Endodermal cell (in vitro differentiated cells): ENCODE results near the gene LMOD1. TPM values are rescaled to one million over a fixed set of nuclear protein-coding genes. Genes with fewer than 3 reads are reported as not detected.

ENCODE experiments used
- DNase-seq: peaks from one replicate; pipeline ENCODE4 v3.0.0-alpha.2; 2017
- H3K27ac ChIP-seq: 2 replicates; pipeline ENCODE4 v1.5.1; 2013; ENCODE audit warnings: mild to moderate bottlenecking, low read depth, low read length, moderate library complexity
- H3K27me3 ChIP-seq: 2 replicates; pipeline ENCODE4 v1.6.1; 2013; ENCODE audit warnings: mild to moderate bottlenecking, low read length, moderate library complexity; ENCODE audit not compliant: insufficient read depth, control insufficient read depth, poor library complexity, severe bottlenecking
- H3K36me3 ChIP-seq: 2 replicates; pipeline ENCODE4 v1.7.0; 2013; ENCODE audit warnings: mild to moderate bottlenecking, low read length, moderate library complexity; ENCODE audit not compliant: control insufficient read depth, insufficient read depth
- H3K4me1 ChIP-seq: one replicate; pipeline ENCODE4 v1.7.0; 2013; ENCODE audit warnings: low read length; ENCODE audit not compliant: control insufficient read depth, insufficient read depth
- H3K4me3 ChIP-seq: 2 replicates; pipeline ENCODE4 v1.5.1; 2013; ENCODE audit warnings: mild to moderate bottlenecking, low read length, moderate library complexity
- H3K9ac ChIP-seq: 2 replicates; pipeline ENCODE4 v1.6.1; 2013; ENCODE audit warnings: mild to moderate bottlenecking, low read length, moderate library complexity; ENCODE audit not compliant: poor library complexity, severe bottlenecking; ENCODE audit errors: extremely low read depth
- H3K9me3 ChIP-seq: 2 replicates; pipeline ENCODE4 v1.6.1; 2013; ENCODE audit warnings: mild to moderate bottlenecking, low read length, moderate library complexity; ENCODE audit not compliant: control insufficient read depth
- H3K27ac Mint-ChIP-seq: 2 replicates; pipeline ENCODE4 v1.8.0; 2020; ENCODE audit warnings: mixed read lengths
- H3K27me3 Mint-ChIP-seq: 2 replicates; pipeline ENCODE4 v1.8.0; 2021; ENCODE audit warnings: mild to moderate bottlenecking, mixed read lengths; ENCODE audit not compliant: insufficient read depth
- H3K36me3 Mint-ChIP-seq: 2 replicates; pipeline ENCODE4 v1.8.0; 2020; ENCODE audit warnings: low read depth, mixed read lengths
- H3K4me1 Mint-ChIP-seq: 2 replicates; pipeline ENCODE4 v1.8.0; 2020; ENCODE audit warnings: mixed read lengths
- H3K4me3 Mint-ChIP-seq: 2 replicates; pipeline ENCODE4 v1.8.0; 2020; ENCODE audit warnings: mild to moderate bottlenecking, moderate library complexity, mixed read lengths
- H3K9me3 Mint-ChIP-seq: 2 replicates; pipeline ENCODE4 v1.8.0; 2020; ENCODE audit warnings: mild to moderate bottlenecking, mixed read lengths
- CTCF ChIP-seq: fragments of 200-600 bp; sonication (generic); conservative IDR thresholded peaks from 2 replicates; pipeline ENCODE4 v1.5.0; 2021; ENCODE audit warnings: antibody characterized with exemption, mild to moderate bottlenecking
- WGBS, 2 experiments: methylation state at CpG; one replicate each; pipeline versions ENCODE4 v1.1.5 to v1.1.7; 2013; ENCODE audit warnings: missing lambda C conversion rate in 2 of 2, mixed read lengths in 1 of 2; ENCODE audit not compliant: insufficient coverage in 1 of 2, insufficient read length in 1 of 2; 5-methylcytosine and 5-hydroxymethylcytosine counted together
- total RNA-seq, 2 donors: library from RNA; stranded (reverse); fragmentation: NEBNext Ultra II Directional in 1 of 2; extraction: Animal tissue kit (Norgen Biotek cat#: 25700) in 1 of 2; gene quantifications; 2 replicates in 1 of 2; 3 replicates in 1 of 2; pipeline ENCODE4 v1.2.1, GENCODE V29; 2021

LMOD1 gene
- total RNA-seq, 2 donors from 2014 or later = 0.31 to 0.60 TPM

GRCh38 chr1:201988601-201989000 is 42.3 kb upstream of the LMOD1 start:
- no peak overlapping the region for H3K9ac ChIP-seq
- H3K27ac Mint-ChIP-seq = no peak overlapping the region

GRCh38 chr1:201985355-201985754 is 39.0 kb upstream of the LMOD1 start:
- no peak overlapping the region for H3K9ac ChIP-seq
- Mint-ChIP-seq H3K27me3 (peaks cover 16% of the 10 kb centered on the region), H3K4me3 (no peak overlapping the region), H3K27ac (no peak overlapping the region), H3K4me1 (peaks cover 6% of the 10 kb centered on the region), H3K9me3 (no peaks in the 10 kb centered on the region), H3K36me3 (peaks cover 16% of the 10 kb centered on the region)
- peaks cover 18% of the 10 kb centered on the region for H3K36me3 ChIP-seq
- H3K4me3 ChIP-seq = no peak overlapping the region
- TF ChIP-seq CTCF = no peak
- no peaks in the 10 kb centered on the region for H3K27me3 ChIP-seq
- no peaks in the 10 kb centered on the region for H3K9me3 ChIP-seq
- no peaks in the 10 kb centered on the region for H3K4me1 ChIP-seq
- WGBS, 2 experiments = 97 to 99% methylated on average over 2 of the region's 2 CpGs
- no peak overlapping the region for H3K27ac ChIP-seq
- DNase-seq = no peak

More at GRCh38 chr1:201988601-201989000, 42.3 kb upstream of the LMOD1 start:
- 82 to 88% methylated on average over 6 to 7 of the region's 7 CpGs for WGBS, 2 experiments
- Mint-ChIP-seq H3K9me3 (no peaks in the 10 kb centered on the region), H3K4me3 (no peak overlapping the region), H3K27me3 (no peaks in the 10 kb centered on the region), H3K4me1 (peaks cover 6% of the 10 kb centered on the region), H3K36me3 (peaks cover 41% of the 10 kb centered on the region)
- DNase-seq = no peak
- no peak overlapping the region for H3K4me3 ChIP-seq
- H3K36me3 ChIP-seq = peaks cover 39% of the 10 kb centered on the region
- H3K4me1 ChIP-seq = no peaks in the 10 kb centered on the region
- no peak overlapping the region for H3K27ac ChIP-seq
- no peaks in the 10 kb centered on the region for H3K27me3 ChIP-seq
- H3K9me3 ChIP-seq = no peaks in the 10 kb centered on the region
- TF ChIP-seq CTCF = no peak

GRCh38 chr1:201984446-201984845 is 38.1 kb upstream of the LMOD1 start:
- no peaks in the 10 kb centered on the region for H3K27me3 ChIP-seq
- H3K27ac Mint-ChIP-seq = no peak overlapping the region
- H3K9me3 Mint-ChIP-seq = no peaks in the 10 kb centered on the region

More at GRCh38 chr1:201984446-201984845, 38.1 kb upstream of the LMOD1 start:
- 95 to 100% methylated on average over 2 to 3 of the region's 3 CpGs for WGBS, 2 experiments
- Histone ChIP-seq H3K9ac (no peak overlapping the region), H3K4me3 (peak overlapping the region; percentile 86), H3K9me3 (no peaks in the 10 kb centered on the region), H3K27ac (no peak overlapping the region), H3K4me1 (no peaks in the 10 kb centered on the region), H3K36me3 (peaks cover 9% of the 10 kb centered on the region)
- Mint-ChIP-seq H3K4me3 (peak overlapping the region; percentile 77), H3K27me3 (peaks cover 16% of the 10 kb centered on the region), H3K4me1 (peaks cover 6% of the 10 kb centered on the region), H3K36me3 (peaks cover 11% of the 10 kb centered on the region)
- TF ChIP-seq CTCF = no peak
- DNase-seq = no peak
